ENCODE results near the gene ARHGAP23.

ARHGAP23 gene

DNA sequence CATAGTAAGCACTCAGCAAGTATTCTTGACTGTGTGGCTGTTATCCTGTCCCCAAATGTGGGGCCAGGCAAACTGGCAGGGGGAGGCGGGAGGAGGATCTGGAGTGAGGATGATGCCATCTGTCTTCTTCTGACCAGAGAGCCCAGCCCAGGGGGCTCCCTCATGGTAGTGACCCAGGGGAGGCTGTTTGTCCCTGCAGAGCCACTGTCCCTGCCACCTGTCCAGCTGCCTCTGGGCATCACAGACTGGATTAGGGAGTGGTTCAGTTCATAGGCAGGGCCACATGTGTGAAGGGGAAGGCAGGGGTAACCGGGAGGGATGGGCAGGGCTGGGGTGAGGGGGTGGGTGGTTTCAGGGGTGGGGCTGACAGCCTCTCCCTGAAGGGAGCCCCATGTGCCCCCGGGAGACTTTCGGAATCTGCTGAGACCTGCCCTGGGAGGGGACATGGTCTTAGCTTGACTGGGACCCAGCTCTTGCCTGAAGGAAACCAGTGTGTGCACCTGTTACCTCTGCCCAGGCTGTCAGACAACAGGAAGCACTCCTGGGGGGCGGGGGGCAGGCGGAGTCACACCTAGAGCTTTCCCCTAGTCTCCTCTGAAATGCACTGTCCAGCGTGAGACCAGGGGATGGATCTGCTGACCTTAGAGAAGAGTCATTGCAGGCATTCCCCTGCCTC, 15.2 kb downstream of the ARHGAP23 start:
- no peak for DNase-seq

DNA sequence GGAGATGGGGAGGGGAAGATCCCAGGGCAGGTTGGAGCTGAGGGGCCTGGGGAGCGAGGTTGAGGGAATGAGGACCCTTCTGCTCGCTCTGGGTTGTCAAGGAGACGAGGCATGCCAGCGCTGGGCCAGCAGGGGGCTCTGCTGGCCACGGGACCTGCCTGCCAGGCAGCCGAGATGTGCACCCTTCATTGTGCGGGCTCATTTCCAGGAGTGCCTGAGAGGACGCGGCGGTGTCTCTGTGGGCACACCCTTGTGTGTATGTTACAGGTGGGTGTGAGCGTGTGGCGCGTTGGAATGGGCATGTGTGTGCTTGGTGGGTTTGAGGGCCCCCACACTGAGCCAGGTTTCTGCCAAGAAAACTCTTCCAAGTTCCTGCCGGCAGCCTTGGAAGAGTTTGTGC, 15.9 kb downstream of the ARHGAP23 start:
- DNase-seq: peak; percentile 82

DNA sequence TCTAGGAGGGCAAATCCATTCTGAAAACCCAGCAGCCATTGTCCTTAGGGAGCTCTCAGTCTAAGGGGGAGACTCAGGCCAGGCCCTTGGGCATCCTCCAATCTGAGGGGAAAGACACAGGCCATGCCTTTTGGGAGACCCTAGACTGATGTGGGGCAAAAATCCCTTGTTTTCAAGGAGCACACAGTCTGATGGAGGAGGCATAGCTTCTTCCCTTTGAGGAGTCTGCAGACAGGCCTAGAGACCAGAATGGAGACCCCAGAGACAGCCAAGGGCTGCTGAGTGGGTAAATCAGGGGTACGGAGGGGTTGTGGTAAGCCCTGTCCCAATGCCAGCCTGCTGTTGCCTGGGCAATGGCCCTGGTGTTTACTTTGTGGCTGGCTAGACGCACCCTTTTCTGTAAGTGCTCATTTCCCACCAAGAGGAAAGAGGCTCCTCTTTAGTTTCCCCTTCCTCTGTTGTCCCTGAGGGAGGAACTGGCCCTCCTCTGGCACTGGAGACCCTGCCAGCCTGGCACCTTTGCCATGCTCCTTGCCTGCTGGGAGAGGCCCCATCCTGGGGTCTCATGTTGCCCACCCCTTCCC, 19.3 kb downstream of the ARHGAP23 start:
- no peak for DNase-seq

- no peak for DNase-seq
Measured at GRCh38 chr17:38448208-38448771, 20.0 kb downstream of the ARHGAP23 start.

GRCh38 chr17:38449364-38449763, 21.1 kb downstream of the ARHGAP23 start:
- no peak for DNase-seq

- DNase-seq: no peak
Measured at GRCh38 chr17:38450557-38451029, 22.3 kb downstream of the ARHGAP23 start.

- no peak for DNase-seq
Measured at GRCh38 chr17:38451030-38451839, 23.0 kb downstream of the ARHGAP23 start.

- DNase-seq: no peak
Measured at GRCh38 chr17:38451840-38452529, 23.7 kb downstream of the ARHGAP23 start.

GRCh38 chr17:38452719-38453118, 24.5 kb downstream of the ARHGAP23 start:
- no peak for DNase-seq

- no peak for DNase-seq
Measured at GRCh38 chr17:38453951-38454421, 25.7 kb downstream of the ARHGAP23 start.

DNA sequence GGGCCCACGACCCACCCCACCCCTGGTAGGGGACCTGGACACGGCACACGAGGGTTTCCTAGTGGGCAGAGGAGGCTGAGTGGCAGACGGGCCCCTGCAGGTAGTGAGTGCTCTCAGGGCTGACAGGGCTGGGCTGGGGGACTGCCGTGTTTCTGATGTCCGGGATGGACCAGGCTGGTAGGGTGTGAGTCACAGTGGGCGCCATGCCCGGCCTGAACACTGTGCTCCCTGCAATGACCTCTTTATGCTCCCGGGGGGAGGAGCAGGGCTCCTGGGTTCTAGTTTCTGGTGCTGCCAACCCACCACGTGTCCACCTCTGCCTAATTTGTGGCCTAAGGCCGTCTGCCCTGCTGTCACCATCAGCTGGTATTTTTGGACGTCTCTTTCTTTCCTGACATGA, 26.3 kb downstream of the ARHGAP23 start:
- no peak for DNase-seq

GRCh38 chr17:38455288-38455915, 27.1 kb downstream of the ARHGAP23 start:
- DNase-seq: no peak

GRCh38 chr17:38456031-38456815, 28.0 kb downstream of the ARHGAP23 start:
- DNase-seq: no peak

DNA sequence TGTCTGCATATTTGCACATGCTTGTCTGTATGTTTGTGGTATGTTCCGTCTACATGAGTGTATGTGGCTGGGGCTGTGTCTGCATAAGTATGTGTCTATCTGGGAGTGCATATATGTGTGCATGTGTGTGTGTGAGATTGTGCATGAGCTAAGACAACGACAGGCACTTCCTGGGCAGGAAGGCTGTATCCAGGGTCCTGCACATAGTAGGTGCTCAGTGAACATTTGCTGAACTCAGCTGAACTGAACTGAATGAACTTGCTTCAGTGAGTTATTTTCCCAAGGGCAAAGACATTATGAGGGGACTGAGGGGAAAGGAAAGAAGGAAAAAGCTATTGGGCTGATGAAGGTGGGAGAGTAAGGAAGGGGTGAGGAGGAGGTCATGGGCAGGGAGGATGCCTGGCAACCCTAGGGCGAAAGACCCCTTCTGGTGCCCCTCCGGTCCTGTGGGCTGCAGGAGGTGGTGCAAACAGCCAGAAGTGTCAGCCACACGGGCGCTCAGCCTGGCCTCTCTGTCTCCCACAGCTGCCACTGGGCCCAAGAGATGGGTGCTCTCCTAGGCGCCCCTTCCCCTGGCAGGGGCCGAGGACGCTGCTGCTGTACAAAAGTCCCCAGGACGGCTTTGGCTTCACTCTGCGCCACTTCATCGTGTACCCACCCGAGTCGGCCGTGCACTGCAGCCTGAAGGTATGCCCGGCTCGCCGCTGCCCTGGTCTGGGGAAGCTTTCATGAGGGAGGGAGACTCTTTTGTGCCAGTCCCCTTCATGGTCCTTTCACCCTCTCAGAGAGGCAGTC, 29.5 kb downstream of the ARHGAP23 start:
- DNase-seq: no peak

- no peak for DNase-seq
Measured at GRCh38 chr17:38458521-38458920, 30.3 kb downstream of the ARHGAP23 start.

GRCh38 chr17:38459567-38459966, 31.3 kb downstream of the ARHGAP23 start:
- DNase-seq: no peak

GRCh38 chr17:38460082-38460715, 31.9 kb downstream of the ARHGAP23 start:
- DNase-seq: no peak

DNA sequence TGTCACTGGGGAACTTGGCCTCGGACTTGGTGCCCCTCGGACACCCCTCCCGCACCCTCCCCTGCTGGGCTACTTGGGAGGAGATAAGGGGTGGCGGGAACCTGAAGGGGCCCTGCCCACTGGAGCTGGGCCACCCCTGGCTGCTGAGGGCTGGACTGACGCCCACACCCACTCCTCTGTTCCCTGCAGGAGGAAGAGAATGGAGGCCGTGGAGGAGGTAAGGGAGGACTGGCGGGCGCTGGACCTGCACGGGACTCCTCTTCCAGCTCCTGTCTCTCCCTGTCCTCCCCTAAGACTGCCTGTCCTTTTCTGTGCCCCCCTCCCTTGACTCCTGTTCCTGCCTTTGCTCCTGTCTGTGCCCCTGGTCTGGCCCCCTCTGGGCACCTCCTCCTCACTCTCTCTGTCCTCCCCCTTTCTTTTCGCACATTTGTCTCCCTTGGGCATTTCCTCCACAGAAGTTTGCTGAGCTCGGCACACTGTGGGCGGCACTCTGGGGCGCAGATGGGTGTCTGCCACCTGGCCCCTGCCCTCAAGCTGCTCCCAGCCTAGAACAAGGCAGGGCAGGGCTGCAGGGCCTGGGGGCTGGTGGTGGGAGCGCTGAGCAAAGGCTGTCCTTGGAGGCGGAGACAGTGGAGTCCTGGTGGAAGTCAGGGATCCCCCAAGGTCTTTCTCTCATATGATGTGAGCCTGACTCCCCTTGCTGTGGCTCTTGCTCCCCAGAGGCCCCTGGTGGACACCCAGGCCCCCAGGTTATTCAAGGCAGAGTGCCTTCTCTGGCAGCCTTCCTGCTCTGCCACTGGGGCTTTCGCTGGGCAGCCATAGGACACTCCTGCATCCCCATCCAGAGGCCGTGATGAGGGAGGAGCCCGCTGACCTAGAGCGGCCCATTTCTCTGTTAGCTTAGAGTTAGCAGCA, 32.7 kb downstream of the ARHGAP23 start:
- DNase-seq: no peak

DNA sequence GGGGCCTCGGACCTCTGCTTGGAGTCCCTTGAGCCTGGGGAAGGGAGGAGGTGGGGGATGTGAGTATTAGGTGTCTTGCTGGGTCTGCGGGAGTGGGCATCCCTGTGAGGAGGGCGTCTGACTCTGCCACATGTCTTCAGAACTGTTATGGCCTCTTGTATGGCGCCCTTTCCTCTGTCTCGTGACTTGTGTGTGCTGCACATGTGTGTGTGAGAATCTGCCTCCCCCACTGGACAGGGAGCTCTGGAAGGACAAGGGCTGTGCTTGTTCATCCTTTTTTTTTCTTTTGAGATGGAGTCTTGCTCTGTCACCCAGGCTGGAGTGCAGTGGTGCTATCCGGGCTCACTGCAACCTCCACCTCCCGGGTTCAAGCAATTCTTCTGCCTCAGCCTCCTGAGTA, 33.4 kb downstream of the ARHGAP23 start:
- no peak for DNase-seq
